GM19452 (cell line): ENCODE measurements around the gene FAM111A.
"Not testable (repeated sequence)": the region's sequence is repeated elsewhere in the genome, so short reads cannot be mapped to it uniquely, and the experiment has no call there.

ENCODE experiments used
- ATAC-seq: cut with Tn5 transposase; IDR thresholded peaks from one replicate; pipeline ENCODE4 v1.9.1; 2021; ENCODE audit not compliant: unreplicated experiment

The FAM111A gene, protein sequence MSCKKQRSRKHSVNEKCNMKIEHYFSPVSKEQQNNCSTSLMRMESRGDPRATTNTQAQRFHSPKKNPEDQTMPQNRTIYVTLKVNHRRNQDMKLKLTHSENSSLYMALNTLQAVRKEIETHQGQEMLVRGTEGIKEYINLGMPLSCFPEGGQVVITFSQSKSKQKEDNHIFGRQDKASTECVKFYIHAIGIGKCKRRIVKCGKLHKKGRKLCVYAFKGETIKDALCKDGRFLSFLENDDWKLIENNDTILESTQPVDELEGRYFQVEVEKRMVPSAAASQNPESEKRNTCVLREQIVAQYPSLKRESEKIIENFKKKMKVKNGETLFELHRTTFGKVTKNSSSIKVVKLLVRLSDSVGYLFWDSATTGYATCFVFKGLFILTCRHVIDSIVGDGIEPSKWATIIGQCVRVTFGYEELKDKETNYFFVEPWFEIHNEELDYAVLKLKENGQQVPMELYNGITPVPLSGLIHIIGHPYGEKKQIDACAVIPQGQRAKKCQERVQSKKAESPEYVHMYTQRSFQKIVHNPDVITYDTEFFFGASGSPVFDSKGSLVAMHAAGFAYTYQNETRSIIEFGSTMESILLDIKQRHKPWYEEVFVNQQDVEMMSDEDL

DNA sequence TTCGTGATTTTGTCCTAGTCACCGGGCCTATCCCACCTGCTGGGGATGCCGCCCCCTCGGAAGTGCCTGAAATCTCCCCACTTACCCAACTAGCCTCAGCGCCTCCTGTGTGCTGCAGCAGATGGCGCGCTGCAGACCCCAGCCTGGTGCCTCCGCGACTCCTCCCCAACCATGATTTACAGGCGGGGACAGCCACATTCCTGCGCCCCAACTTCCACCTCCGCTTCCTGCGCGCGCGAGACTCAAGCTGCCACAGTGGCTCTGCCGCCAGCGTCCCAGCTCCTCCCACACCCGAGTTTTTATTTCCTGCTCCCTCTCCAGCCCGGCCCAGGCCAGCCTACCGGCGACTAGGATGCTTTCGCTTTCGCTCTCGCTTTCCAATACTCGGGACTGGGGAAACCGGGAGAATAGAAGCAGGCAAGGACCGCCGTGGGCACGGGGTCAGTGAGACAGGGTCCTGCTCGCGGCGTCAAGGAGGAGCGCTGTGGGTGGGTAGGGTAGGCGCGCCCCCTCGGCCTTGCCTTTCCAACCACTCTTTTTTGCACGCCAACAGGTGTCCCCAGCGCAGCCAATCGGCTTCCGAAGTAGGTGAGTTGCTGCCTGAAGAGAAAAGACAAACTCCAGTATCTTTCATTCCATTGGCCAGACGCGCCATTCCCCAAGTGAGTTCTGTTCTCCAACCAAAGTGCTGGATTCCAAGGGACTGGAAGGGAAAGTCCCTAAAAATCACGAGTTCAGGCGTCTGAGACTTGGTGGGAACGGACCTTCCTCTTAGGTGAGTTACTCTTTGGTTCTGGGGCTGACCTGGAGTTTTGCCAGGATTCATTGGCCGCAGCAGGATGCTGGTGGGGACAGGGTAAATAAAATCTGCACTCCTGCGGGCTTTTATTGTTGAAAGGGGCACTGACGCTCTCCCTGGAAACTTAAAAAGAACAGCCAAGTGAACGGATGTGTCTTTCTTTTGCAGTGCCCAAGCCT is at the start of gene FAM111A:
Gene FAM111A, plus strand, starts transcription at position 327 of the 978 bp plus-strand sequence. CDS start 6,017 bp downstream, outside the sequence.
- peak; percentile 64 for ATAC-seq

DNA sequence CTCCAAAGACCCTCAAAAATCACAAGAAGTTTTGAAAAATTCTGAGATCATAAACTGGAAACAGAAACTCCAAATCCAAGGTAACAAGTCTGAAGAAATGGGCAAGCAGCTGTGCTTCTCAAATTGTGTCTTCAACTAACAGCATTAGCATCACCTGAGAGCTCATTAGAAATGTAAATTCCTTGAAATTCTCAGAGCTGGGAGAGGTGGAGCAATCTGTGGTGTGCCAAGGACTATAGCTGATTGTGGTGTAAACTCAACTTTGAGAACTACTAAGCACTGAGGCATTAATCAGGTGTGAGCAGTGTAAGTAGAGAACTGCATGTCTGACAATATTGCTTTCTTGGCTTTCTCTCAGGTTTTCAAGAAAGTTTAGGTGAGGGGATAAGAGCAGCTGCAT is 49.1 kb upstream of the FAM111A start:
- not testable (repeated sequence) for ATAC-seq

DNA sequence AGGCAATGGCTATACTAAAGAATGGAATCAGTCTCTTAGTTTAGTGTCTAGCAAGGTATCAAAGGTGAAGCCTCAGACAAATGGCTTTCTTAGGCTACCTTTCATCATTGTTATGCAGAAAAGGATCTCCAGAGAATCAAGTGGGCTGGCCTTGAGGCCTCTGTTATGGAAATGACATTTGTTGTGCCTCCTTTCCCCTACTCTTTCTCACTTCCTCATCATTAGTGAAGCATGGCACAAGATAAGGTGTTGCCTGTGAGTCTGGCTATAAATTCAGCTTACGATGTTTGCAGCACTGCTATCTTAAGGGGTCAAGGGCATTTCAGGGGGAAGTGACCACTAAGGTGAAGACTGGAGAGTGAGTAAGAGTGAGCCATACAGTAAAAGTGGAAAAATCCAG is 47.4 kb upstream of the FAM111A start:
- ATAC-seq = peak; percentile 77

DNA sequence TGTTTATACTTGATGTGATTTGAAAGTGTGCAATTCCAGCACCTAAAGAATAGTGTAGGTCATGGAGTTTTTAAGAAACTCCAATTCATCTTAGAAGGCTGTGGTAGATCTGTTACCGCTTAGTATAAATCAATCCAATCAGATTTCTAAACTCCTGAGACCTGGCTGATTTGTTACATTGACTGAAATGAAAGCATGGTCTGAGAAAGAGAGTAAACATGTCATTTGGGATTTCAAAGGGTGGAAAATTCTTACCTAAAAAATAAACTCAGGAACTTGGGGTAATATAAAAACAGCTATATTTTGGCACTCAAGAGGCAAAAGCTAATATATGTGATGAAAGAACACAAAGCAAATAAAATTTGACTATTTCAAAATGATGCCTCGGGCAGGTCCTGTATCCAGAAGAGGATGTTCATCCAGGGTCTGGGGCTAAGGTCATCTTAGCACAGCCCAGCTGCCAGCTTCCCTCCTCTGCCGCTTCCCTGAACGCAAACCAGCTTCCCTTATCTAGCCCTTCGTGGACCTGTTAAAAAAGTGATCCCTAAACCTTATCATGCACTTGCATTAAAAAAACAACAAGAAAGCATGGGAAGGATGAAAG is 46.6 kb upstream of the FAM111A start:
- ATAC-seq = not testable (repeated sequence)

DNA sequence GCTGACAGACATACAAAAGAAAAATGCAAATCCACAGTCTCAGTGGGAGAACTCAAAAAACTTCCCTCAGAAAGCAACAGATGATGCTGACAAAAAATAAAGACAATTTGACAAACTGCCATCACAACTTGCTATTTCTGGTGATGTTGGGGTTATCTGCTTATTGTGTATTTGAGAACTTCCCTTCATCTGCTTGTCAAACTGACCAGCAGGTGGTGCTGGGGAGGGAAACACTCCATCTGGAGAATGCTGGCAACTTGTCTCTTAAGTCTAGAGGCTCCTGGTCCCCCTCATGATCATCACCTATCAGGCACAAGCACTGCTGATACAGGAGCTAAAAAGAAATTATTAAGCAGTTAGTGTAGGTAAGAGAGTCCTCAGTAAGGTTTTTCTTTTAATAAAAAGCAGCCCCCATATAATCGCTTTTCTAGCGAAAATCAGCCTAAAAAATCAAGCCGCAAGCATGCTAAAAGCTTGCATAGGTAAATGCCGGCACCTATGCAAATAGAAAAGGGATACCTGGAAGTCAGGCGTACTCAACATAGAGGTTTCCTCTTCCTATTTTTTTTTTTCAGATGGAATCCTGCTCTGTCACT is 45.4 kb upstream of the FAM111A start:
- peak; percentile 56 for ATAC-seq

DNA sequence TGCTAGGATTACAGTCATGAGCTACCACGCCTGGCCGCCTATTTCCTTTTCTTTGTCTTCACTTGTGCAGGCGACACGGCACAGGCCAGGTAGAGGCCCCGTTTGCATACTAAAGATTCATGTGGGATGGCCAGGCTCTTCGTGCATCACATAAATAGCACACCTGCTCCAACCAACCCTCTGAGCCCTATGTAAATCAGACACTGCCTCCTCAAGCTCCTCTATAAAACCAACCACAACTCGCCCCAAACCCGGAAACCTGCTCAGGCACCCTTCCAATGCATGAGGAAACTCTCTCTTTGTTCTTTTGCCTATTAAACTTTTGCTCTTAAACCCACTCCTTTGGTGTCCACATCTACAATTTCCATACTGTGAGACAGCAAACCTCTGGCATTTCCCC is 44.7 kb upstream of the FAM111A start:
- ATAC-seq = not testable (repeated sequence)

DNA sequence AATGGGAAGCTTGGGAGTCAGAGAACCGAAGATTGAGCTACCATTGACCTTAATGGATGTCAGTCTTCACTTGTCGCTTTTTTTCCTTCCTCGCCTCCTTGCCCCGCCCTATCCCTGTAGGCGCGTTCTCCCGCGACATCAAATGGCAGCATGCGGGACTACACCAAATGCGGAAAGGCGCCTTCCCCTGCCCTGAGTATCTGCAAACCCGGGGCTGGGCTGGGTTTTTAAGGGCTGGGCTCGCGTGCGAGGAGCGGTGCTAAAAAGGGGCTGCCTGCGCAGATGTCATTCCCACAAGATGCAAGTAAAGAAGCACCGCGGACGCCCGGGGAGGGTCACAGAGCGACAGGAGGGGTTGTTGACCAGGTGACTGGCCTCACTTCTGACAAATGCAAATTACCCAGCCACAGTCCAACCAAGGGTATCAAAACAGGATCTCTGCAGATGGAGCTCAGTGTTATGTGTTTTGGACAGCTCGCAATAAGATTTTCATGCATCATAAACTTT is 40.3 kb upstream of the FAM111A start:
- ATAC-seq = peak; percentile 68

DNA sequence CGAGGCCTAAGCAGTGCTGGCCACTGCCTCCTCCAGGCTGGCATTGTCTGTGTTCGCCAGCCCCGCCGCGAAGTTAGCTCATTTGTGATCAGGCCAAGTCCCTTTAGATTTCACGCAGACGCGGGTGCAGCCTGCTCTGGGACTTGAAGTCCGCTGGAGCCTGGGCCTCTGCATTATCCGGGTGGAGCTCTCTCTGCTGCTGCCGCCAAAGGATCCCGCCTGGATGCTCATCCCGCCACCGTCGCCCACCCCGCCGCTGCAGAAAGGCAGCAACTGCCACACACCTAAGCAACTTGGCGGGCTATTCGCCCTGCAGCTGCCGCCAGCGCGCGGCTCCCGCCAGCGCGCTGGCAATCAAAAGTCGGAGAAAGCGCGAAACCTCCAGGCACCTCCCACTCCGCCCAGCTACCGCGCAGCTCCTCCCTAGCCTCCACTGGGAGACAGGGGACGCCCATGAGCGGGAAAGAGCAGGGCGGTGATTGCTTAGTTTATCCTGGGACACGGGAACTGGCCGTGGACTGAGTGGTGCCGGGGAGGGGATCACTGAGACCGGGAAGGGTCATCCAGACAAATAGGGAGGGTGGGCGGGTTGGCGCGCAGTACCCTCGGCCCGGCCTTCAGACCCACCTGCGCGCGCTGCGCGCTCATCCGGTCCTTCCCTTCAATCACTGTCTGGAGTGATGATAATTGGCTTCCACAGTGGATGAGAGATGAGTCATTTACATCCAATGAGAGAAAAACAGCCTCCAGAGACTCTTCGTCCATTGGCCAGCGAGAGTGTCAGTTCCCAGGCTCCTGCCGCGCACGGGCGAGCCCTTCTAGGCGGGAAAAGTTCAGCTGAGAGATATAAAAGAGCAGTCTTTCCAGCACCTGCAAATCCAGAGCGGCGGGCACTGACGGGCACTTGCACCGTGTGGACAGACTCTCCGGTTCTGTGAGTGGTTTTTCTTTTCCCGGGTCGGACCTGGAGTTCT is 36.0 kb upstream of the FAM111A start, which contains the start of gene FAM111B:
Gene FAM111B, plus strand, starts transcription at position 875 of the 974 bp plus-strand sequence. CDS start 2,389 bp downstream, outside the sequence.
- ATAC-seq = peak; percentile 63

DNA sequence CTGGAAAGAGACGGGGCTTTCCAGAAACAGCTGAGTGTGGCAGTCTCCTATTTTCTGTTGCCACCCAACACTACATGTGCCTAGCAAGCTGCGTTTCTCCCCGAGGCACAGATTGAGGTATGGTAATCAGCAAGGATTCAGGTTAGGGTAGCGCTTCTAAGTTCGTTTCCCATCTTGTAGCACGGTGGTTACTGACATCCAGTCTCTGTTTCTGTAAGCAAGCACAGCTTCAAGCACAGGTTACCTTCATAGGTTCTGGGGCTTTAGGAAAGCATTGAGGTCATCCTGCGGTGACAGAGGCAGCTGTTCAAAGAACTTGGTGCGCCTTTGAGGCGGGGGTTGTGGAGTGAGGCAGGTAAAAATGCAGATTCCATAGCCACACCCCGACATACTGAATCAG is 34.9 kb upstream of the FAM111A start:
- ATAC-seq = not testable (repeated sequence)

DNA sequence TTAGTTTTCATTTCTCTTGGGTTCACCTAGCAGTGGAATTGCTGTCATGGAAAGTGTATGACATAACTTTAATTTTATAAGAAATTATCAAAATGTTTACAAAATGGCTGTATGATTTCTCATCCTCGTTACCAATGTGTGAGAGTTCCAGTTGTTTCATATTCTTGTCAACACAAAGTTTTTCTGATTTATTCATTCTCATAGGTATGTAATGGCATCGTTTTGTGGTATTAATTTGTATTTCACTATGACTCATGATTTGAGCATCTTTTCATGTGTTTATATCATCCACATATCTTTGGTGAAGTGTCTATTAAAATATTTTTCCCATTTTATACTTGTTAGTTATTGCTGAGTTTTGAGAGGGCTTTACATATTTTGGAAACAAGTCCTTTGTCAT is 30.2 kb upstream of the FAM111A start:
- ATAC-seq = no peak

DNA sequence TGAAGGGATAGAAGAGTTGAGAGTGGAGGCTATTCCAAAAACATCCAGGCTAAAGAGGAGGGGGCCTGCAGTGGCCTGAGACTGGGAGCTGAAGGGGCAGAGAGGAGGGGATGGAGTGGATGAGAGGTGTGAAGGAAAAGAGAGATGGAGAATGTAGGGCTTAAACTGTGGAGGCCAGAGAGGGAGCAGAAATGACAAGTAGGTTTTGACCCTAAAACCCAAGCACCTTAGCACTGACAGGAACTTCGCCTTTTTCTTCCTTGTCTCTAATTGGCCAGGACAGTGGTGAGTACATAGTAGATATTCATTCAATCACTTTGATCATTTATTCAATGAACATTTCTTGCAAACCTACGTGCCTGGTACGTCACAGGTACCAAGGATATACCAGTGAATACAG is 28.3 kb upstream of the FAM111A start:
- no peak for ATAC-seq

DNA sequence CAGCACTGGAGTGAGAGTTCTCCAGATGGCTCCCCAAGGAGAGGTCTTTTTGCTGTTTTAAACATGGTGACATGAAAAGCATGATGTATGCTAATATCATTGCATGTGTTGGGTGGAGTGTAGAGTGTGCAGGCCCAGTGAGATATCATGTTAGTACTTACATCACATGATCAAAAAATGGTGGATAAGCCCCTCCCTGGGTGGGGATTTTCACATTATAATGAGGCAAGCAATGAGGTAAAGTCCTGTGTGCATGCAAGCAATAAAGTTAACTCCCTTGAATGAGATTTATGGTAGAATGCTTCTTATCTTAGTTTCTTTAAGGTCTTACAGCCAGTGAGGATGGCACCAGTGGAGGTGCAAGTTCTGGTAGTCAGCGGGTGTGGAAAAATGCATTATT is 27.1 kb upstream of the FAM111A start:
- ATAC-seq = no peak

DNA sequence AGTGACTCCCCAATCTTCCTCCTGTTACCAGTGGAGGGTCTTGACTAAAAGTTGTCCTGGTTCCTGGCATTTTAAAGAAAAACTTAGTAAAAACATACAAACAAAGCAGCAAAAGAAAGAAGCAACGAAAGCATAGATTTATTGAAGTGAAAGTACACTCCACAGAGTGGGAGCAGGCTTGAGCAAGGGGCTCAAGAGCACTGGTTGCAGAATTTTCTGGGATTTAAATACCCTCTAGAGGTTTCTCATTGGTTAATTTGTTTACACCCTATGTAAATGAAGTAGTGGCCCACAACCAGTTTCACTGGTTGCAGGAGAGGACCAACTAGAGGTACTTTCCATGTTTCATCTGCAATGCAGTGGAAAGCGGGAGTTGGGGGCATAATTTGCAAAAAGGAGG is 24.9 kb upstream of the FAM111A start:
- no peak for ATAC-seq

DNA sequence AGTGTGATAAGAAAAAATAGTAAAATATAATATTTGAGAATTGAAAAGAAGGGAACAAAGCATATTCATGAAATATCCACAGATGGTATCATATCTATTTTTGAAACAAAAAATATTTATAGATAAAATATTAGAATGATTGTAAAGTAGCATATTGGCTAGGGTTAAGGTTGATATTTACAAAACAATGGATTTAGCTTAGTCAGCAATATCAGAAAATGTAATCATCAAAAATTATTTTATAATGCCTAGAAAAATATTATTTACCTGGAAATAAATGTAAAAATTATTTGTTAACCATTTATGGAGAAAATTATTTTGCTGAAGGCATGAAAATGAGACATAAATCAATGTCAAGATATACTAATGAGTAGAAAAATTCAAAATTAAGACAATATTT is 22.8 kb upstream of the FAM111A start:
- no peak for ATAC-seq

DNA sequence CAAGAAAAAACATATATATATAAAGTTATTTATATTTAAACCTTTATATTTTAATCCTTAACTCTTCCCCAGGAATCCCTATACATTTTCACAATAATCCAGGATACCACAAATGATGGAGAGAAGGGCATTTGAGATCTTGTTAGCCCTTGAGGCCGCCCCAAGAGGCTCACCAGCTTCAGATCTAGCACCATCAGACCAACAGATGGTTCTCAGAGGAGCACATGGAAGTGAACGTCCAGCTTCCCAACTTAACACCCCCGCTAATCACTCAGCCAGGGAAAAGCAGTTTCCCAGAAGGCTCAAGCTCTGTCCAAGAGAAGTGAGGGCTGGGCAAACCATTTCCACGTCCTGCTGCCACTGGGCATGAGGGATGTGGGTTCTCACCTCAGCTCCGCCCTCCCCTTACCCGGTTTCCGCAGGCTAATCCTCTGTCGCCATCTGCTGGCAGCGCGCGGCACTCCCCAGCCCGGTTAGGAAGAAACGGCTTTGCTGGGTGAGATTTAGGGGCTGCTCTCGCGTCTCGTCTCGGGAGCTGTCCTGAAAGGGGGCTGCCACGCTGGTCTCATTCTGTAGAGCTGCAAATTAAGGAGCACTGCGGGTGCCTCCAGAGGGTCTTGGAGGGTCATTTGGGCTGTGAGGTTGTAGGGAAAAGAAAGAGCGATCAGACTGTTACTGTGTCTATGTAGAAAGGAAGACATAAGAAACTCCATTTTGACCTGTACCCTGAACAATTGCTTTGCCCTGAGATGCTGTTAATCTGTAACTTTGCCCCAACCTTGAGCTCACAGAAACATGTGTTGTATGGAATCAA is 6.8 kb upstream of the FAM111A start:
- peak; percentile 94 for ATAC-seq

DNA sequence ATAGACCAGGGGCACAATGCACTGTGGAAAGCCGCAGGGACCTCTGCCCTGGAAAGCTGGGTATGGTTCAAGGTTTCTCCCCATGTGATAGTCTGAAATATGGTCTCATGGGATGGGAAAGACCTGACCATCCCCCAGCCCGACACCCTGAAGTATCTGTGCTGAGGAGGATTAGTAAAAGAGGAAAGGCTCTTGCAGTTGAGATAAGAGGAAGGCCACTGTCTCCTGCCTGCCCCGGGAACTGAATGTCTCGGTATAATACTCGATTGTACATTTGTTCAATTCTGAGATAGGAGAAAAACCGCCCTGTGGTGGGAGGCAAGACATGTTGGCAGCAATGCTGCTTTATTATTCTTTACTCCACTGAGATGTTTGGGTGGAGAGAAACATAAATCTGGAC is 6.1 kb upstream of the FAM111A start:
- ATAC-seq = not testable (repeated sequence)

DNA sequence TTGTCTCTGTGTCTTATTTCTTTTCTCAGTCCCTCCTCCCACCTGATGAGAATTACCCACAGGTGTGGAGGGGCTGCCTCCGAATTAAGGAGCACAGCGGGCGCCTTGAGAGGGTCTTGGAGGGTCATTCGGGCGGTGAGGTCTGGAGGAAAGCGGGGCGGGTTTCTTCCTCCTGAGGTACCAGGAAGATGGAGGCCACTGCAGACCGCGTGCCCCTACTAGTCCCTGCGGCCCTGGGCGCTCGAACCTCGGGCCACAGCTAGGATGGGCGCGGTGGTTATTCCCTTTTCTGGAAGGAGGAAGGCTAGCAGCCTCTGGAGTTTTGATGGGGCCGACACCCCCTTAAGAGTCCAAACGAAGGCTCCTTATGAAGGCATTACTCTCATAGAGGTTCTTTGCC is 5.5 kb upstream of the FAM111A start:
- no peak for ATAC-seq

DNA sequence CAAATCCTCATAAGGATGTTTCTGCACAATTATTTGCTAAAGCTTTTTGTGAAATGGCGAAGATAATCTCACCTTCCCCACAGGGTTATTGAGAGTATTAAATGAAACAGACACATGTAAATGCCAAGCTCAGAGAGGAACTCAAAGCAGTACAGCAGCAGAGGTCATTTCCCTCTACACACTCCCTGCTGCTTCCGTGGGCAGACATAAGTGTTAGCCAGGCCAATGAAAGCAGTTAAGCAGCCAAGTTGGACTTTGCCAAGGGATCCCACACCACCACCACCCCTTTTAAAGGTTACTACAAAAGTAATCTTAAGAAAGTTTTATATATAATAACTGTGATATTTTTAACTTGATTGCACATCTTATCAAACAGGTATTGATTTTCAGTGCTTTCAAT is 4.0 kb upstream of the FAM111A start:
- ATAC-seq = no peak
